Left cardiac atrium (tissue), 4 donors: ENCODE results near the gene ELOA. TPM values are rescaled to one million over a fixed set of nuclear protein-coding genes. Genes with fewer than 3 reads are reported as not detected.
"Not testable (repeated sequence)": the region's sequence is repeated elsewhere in the genome, so short reads cannot be mapped to it uniquely, and the experiment has no call there.

ENCODE experiments used
- ATAC-seq, 2 donors: fragments of 200-7000 bp; cut with Tn5 transposase; one replicate each; pipeline ENCODE4 v1.9.1; 2020; ENCODE audit warnings: mild to moderate bottlenecking in 2 of 2, moderate library complexity in 2 of 2
- DNase-seq: peaks from one replicate; pipeline ENCODE4 v3.0.0-alpha.2; 2020
- intact Hi-C, 2 donors: fragments of 100-400 bp; cut with DNase I; formaldehyde crosslinking; loops; one replicate each; pipeline versions ENCODE4 v1.14.1 to v1.15.1; 2022 to 2023
- total RNA-seq, 2 donors: library from RNA; stranded (reverse); fragmentation: NEBNext Ultra II Directional; extraction: Animal tissue kit (Norgen Biotek cat#: 25700); gene quantifications; one replicate each; pipeline ENCODE4 v1.2.1, GENCODE V29; 2021
- donor health status: DM: no; HTN: yes; CAD: no.
- donor health status: DM: no; HTN: yes; CAD: no; lungs with severe emphysema.
- donor health status: DM: yes; HTN: yes; CAD: no.
- donor health status: Dilated cardiomyopathy.

The ELOA gene
- total RNA-seq, 2 donors from 2014 or later, result 30.0 to 30.2 TPM

GRCh38 chr1:23795676-23796465, 52.6 kb downstream of the ELOA start:
- DNase-seq (no peak), ATAC-seq (no peak)
- intact Hi-C loops, result no loop called here

- intact Hi-C loops, result no loop called here
- ATAC-seq (no peak), DNase-seq (no peak)
These were observed 53.4 kb downstream of the ELOA start for GRCh38 chr1:23796466-23797271.

- intact Hi-C loops, result no loop called here
- ATAC-seq (no peak), DNase-seq (no peak)
These were observed 54.5 kb downstream of the ELOA start for GRCh38 chr1:23797478-23798448.

- ATAC-seq (no peak), DNase-seq (no peak)
- intact Hi-C loops, result no loop called here
These were observed 55.4 kb downstream of the ELOA start for GRCh38 chr1:23798662-23799142.

GRCh38 chr1:23799255-23799569, 55.9 kb downstream of the ELOA start:
- intact Hi-C loops, result no loop called here
- ATAC-seq, result no peak
- DNase-seq, result no peak

GRCh38 chr1:23799570-23800399, 56.5 kb downstream of the ELOA start:
- intact Hi-C loops, result no loop called here
- ATAC-seq (peak; percentile 40 to 49), DNase-seq (peak; percentile 75)

- intact Hi-C loops, result no loop called here
- peak; percentile 95 to 97 for ATAC-seq
- DNase-seq, result peak; percentile 98
These were observed 57.4 kb downstream of the ELOA start, which contains the start of gene GALE for GRCh38 chr1:23800400-23801337. Gene GALE (minus strand): TSS chr1:23800754. CDS start chr1:23799007, 1,747 bp downstream.

GRCh38 chr1:23801338-23801748, 58.1 kb downstream of the ELOA start:
- intact Hi-C loops, result no loop called here
- DNase-seq, result no peak
- ATAC-seq, result no peak

GRCh38 chr1:23801876-23802275, 58.6 kb downstream of the ELOA start:
- intact Hi-C loops, result no loop called here
- ATAC-seq, result no peak
- DNase-seq, result no peak

- ATAC-seq, DNase-seq, intact Hi-C loops: not testable (repeated sequence)
These were observed 59.6 kb downstream of the ELOA start for GRCh38 chr1:23802809-23803342.

GRCh38 chr1:23803674-23804073, 60.4 kb downstream of the ELOA start:
- DNase-seq (no peak), ATAC-seq (no peak)
- intact Hi-C loops, result no loop called here

- ATAC-seq (no peak), DNase-seq (no peak)
- intact Hi-C loops, result no loop called here
These were observed 61.0 kb downstream of the ELOA start for GRCh38 chr1:23804183-23804835.

GRCh38 chr1:23805025-23805424, 61.8 kb downstream of the ELOA start:
- ATAC-seq (no peak), DNase-seq (no peak)
- intact Hi-C loops, result loop anchor here in 1 of 2 donors (5.0 kb wide), 1 partner anchor 62 kb away; the partner anchor contains the start of gene FUCA1

GRCh38 chr1:23806280-23806679, 63.0 kb downstream of the ELOA start:
- DNase-seq, result no peak
- intact Hi-C loops, result loop anchor here in 1 of 2 donors (5.0 kb wide), 1 partner anchor 61 kb away; the partner anchor contains the start of gene FUCA1
- no peak for ATAC-seq

- ATAC-seq (no peak), DNase-seq (no peak)
- intact Hi-C loops, result loop anchor here in 1 of 2 donors (5.0 kb wide), 1 partner anchor 60 kb away; the partner anchor contains the start of gene FUCA1
These were observed 64.2 kb downstream of the ELOA start for GRCh38 chr1:23807453-23807852.

- intact Hi-C loops, result loop anchor here in 1 of 2 donors (5.0 kb wide), 1 partner anchor 58 kb away; the partner anchor contains the start of gene FUCA1
- peak; percentile 69 for DNase-seq
These were observed 66.5 kb downstream of the ELOA start for GRCh38 chr1:23809751-23810171.

More at GRCh38 chr1:23809751-23810171, 66.5 kb downstream of the ELOA start:
- peak; percentile 86 to 88 for ATAC-seq
